Fibroblast of gingiva (primary cell): ENCODE data around the gene HINFP.
"Not testable (repeated sequence)": the region's sequence is repeated elsewhere in the genome, so short reads cannot be mapped to it uniquely, and the experiment has no call there.

Experiments used
- DNase-seq: peaks from one replicate; pipeline ENCODE4 v3.0.0-alpha.2; 2011; ENCODE audit warnings: low read depth

HINFP gene

DNA sequence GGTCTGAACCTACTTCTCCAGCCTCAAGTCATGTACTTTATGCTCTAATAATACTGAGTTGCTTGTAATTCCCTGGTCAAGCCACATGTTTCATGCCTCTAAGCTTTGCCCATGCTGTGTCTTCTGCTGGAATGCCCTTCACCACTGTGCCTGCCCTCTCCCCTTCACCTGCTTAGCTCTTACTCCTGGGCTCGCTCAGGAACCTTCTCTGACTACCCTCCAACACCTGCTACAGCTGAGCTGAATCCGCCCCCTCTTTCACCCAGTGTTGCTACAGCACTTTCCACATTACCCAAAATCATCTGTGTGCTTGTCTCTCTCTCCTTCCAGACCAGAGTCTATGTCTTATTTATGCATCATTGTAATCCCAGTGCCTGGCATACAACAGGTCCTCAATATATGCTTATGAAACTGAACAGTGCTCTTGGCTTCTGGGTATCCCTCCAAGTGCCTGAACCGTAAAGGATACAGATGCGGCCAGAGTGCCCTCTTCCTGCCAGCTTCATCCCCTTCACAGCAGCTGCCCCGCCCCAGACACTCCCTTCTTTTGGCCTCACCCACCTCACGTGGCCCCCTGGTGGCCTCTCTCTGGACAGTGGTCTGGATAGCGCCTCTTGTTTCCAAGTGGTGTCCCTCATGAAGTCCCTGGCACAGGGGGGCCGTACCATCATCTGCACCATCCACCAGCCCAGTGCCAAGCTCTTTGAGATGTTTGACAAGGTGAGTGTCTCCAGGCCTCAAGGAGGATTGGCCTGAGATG, 34.5 kb downstream of the HINFP start:
- no peak for DNase-seq

DNA sequence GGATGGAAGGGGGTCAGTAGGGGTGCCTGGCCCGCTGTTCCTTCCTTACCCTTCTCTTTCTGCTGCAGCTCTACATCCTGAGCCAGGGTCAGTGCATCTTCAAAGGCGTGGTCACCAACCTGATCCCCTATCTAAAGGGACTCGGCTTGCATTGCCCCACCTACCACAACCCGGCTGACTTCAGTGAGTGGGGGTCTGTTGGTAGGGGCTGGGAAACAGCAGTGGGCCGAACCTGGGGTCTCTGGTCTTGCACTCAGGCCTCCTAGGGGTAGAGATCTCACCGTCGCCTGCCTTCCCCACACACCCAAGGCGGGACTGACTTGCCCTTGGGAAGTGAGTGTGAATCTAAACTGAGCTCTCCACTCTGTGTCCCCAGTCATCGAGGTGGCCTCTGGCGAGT, 35.1 kb downstream of the HINFP start:
- no peak for DNase-seq

- no peak for DNase-seq
Measured at GRCh38 chr11:119157063-119157462, 35.7 kb downstream of the HINFP start.

DNA sequence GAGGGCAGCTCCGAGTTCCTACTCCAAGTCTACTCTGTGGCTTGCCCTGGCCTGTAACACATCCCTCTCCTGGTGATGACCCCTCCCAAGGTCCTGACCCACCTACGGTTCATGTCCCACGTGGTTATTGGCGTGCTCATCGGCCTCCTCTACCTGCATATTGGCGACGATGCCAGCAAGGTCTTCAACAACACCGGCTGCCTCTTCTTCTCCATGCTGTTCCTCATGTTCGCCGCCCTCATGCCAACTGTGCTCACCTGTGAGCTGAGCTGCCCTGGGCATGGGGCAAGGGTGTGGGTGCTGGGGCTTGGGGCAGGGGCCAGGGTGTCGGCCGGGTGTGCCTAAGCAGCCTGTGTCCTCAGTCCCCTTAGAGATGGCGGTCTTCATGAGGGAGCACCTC, 37.1 kb downstream of the HINFP start:
- no peak for DNase-seq

- DNase-seq, result no peak
Measured at GRCh38 chr11:119160151-119160550, 38.8 kb downstream of the HINFP start.

DNA sequence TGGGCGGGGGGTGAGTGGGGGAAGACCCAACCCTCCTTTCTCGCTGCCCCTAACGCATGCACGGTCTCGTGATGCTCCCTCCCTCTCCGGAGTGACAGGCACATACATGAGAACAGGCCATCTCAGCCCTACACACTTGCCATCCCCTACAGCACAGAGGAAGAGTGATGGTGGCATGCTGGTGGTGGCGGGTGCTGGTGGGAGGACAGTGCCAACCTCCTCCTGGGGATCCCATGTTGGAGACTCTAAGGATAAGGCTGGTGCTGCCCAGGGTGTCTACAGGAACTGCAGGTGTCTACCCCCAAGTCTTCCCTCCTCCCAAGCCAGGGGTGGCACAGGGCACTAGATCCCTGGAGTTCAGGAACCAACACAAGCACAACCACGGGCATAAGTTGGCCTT, 40.5 kb downstream of the HINFP start:
- no peak for DNase-seq

DNA sequence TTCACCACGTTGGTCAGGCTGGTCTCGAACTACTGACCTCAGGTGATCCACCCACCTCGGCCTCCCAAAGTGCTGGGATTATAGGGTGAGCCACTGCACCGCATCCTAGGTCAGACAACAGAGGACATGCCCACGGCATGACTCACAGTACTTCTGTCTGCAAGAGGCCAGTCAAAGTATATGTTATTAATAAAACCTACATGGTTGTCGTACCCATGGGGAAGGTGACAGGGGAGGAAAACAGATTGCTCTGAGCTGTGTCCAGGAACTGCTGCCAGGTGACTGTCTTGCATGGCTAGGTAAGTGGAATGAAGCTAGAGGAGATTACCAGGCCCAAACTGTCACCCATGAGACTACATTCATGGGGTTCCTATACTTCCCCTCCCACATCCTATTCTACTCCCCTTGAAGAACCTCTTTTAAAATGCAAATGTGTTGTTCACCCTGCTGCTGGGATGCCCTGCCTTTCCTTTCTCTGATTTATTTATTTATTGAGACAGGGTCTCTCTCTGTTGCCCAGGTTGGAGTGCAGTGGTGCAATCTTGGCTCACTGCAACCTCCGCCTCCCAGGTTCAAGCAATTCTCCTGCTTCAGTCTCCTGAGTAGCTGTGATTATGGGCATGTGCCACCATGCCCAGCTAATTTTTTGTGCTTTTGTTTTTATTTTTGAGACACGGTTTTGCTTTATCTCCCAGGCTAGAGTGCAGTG, 45.1 kb downstream of the HINFP start:
- DNase-seq, result peak; percentile 15

GRCh38 chr11:119167077-119167458, 45.7 kb downstream of the HINFP start:
- DNase-seq, result not testable (repeated sequence)

GRCh38 chr11:119167933-119168332, 46.6 kb downstream of the HINFP start:
- DNase-seq, result no peak

- peak; percentile 82 for DNase-seq
Measured at GRCh38 chr11:119168471-119169281, 47.3 kb downstream of the HINFP start, which contains the start of gene NLRX1. Gene NLRX1 (plus strand): TSS chr11:119168725. CDS start chr11:119171404, 2,679 bp downstream.

- DNase-seq, result peak; percentile 12
Measured at GRCh38 chr11:119169282-119169719, 47.9 kb downstream of the HINFP start.

DNA sequence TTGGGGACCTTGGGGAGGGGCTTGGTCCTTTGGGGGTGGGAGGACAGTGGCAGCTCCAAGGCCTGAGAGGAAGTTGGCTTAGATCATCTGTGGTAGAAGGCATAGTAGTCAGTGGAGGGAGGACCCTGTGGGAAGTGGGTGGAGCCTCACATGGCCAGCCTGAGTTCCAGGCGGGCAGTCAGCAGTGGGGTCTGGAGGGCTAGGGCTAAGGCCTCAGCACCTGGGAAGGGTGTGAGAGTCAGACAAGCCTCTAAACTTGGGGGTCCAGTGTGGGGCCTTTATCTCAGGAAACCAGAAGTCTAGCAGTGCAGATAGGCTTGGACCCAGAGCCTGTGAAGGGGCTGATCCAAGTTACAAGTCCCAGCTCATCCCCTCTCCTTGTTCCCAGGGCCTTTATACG, 51.1 kb downstream of the HINFP start:
- no peak for DNase-seq

GRCh38 chr11:119173453-119173852, 52.1 kb downstream of the HINFP start:
- DNase-seq, result no peak

GRCh38 chr11:119175493-119176077, 54.2 kb downstream of the HINFP start:
- DNase-seq, result no peak

GRCh38 chr11:119178166-119178680, 56.8 kb downstream of the HINFP start:
- DNase-seq, result no peak

DNA sequence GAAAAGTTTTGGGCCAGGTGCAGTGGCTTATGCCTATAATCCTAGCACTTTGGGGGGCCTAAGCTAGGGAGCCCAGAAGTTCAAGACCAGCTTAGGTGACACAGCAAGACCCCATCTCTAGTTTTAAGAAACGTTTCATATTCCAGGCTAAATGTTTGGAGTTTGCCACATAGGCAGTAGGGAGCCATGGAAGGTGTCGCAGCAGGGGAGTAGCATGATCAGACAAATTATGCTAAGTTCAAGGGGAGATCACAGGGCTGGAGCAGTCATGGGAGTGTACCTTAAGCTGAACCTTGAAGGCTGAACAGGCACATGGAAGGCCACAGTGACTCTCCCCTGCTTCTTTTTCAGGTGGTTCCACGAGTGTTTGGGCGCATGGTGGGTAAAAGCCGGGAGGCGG, 58.0 kb downstream of the HINFP start:
- DNase-seq, result no peak

DNA sequence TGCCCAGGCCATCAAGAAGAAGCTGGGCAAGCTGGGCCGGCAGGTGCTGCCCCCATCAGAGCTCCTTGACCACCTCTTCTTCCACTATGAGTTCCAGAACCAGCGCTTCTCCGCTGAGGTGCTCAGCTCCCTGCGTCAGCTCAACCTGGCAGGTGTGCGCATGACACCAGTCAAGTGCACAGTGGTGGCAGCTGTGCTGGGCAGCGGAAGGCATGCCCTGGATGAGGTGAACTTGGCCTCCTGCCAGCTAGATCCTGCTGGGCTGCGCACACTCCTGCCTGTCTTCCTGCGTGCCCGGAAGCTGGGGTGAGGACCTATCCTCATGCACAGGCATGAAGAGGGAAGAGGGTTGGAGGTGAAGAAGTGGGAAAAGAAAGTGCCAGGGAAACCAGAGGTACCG, 58.6 kb downstream of the HINFP start:
- no peak for DNase-seq

- DNase-seq, result no peak
Measured at GRCh38 chr11:119180729-119181676, 59.6 kb downstream of the HINFP start.

- no peak for DNase-seq
Measured at GRCh38 chr11:119181677-119182412, 60.5 kb downstream of the HINFP start.

DNA sequence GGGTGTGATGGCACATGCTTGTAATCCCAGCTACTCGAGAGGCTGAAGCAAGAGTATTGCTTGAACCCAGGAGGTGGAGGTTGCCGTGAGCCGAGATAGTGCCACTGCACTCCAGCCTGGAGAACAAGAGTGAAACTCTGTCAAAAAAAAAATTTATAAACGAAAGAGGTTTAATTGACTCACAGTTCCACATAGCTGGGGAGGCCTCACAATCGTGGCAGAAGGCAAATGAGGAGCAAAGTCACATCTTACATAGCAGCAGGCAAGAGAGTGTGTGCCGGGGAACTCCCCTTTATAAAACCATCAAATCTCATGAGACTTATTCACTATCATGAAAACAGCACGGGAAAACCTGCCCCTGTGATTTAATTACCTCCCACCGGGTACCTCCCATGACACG, 63.0 kb downstream of the HINFP start:
- not testable (repeated sequence) for DNase-seq
